ENCODE data around the gene COL2A1.

COL2A1 gene

DNA sequence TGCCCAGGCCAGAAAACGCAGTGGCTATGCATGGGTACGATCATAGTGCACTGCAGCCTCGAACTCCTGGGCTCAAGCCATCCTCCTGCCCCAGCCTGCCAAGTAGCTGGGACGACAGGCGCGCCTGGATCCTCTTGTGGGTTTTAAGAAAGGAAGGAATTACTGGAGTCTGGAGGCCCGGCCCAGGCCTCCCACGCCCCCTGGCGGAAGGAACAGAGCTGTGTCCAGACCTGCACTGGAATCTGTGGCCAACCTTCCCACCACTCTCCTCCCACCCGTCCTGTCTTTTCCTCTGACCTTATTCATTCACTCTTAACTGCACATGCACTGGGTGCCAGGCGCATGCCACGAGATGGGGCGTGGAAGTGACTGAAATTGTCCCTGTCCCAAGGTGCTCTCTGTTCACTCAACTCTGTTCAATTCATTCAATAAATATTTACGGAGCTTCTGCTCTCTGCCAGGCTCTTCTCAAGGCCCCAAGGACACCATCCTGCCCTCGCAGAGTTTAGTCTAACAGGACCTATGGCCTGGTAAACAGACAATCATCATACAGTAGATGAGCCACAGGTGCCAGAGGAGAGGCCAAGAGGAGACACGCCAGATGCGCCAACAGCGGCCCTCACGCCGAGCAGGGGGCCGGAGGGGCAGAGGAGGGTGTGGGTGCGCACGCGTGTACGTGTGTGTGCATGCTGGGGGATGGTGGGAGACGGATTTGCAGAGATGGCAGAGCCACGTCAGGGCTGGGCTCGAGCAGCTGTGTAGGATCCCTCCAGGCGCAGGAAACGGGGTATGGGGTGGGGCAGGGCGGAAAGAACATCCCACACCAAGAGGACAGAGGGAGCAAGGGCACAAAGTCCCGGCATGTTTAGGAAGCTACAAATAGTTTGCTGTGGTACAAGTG lies 54.6 kb downstream of the COL2A1 start:
- Histone ChIP-seq H3K36me3 (no peaks in the 10 kb centered on the region), H3K9me3 (no peaks in the 10 kb centered on the region), H3K4me3 (ENCODE audit: low read depth, low read length) (no peak overlapping the region), H3K27me3 (no peaks in the 10 kb centered on the region), H3K4me1 (no peaks in the 10 kb centered on the region)
- TF ChIP-seq, protein P1, sequence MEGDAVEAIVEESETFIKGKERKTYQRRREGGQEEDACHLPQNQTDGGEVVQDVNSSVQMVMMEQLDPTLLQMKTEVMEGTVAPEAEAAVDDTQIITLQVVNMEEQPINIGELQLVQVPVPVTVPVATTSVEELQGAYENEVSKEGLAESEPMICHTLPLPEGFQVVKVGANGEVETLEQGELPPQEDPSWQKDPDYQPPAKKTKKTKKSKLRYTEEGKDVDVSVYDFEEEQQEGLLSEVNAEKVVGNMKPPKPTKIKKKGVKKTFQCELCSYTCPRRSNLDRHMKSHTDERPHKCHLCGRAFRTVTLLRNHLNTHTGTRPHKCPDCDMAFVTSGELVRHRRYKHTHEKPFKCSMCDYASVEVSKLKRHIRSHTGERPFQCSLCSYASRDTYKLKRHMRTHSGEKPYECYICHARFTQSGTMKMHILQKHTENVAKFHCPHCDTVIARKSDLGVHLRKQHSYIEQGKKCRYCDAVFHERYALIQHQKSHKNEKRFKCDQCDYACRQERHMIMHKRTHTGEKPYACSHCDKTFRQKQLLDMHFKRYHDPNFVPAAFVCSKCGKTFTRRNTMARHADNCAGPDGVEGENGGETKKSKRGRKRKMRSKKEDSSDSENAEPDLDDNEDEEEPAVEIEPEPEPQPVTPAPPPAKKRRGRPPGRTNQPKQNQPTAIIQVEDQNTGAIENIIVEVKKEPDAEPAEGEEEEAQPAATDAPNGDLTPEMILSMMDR (IDR thresholded peaks at IDR 0.05; ENCODE audit: low read depth, low read length): peak; percentile 95
- peak; percentile 82 for DNase-seq

DNA sequence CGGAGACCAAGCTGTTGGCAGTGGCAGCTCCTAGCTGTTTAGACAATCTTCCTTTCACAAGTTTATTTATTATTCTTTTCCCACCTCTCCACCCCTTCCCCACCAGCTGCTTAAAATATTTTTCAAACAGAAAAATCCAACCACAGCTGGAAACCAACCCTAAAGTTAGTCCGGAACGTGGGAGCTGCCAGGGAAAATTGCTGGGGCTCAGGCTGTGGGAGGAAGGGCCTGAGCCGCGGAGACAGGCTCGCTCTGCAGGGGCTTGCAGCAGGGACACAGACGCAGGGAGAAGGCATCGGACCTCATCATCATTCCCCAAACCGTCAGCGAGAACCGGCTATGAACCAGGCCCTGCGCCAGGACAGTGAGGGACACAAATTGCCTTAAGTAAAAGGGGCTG lies 56.9 kb downstream of the COL2A1 start:
- H3K4me3 ChIP-seq (ENCODE audit: low read depth, low read length): no peak overlapping the region
- H3K27me3 ChIP-seq: no peaks in the 10 kb centered on the region
- no peak for DNase-seq
- TF ChIP-seq, protein P1 (IDR thresholded peaks at IDR 0.05; ENCODE audit: low read depth, low read length): no peak
- no peaks in the 10 kb centered on the region for H3K4me1 ChIP-seq
- H3K36me3 ChIP-seq: no peaks in the 10 kb centered on the region
- no peaks in the 10 kb centered on the region for H3K9me3 ChIP-seq

DNA sequence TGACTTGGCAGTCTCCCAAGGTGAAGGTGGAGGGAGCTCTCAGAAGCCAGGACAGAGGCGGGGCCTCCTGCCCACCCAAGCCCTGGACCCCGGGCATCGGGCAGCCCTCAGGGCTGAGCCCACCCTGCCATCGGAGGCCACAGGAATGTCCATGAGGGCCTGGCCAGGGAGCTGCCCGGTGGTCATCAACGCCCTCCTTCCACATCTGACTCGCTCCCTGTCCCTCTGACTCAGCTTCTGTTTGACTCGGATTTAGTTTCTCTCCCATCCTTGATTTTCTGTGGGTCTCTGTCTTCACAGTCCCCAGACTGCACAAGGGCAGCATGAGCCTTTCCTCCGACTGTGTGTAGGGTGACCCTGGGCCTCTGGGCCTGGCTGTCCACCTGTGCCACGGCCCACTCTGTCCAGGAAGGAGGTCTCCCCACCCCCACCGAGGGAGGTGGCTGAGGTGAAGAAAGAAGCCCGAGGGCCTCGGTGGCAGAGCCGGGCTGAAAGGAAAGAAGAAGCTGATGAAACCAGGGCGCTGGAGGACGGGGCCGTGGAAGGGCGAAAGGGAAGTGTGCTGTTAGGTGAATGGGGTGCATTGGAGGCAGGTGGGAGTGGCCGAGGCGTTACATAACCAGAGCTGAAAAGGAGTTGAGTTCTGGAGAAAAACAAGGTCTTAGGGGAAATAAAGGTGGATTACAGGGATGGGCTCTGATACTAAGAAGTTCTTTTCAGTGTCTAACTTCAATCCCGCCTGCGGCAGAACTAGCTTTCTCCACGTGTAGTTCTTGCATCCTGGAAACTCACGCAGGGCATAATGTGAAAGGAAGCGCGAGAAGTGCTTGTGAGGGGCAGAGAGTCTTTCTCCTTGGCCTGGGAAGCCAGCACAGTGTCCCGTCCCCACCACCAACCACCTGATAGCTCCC lies 57.6 kb downstream of the COL2A1 start:
- Histone ChIP-seq H3K4me3 (ENCODE audit: low read depth, low read length) (no peak overlapping the region), H3K36me3 (no peaks in the 10 kb centered on the region), H3K27me3 (no peaks in the 10 kb centered on the region), H3K4me1 (no peaks in the 10 kb centered on the region), H3K9me3 (no peaks in the 10 kb centered on the region)
- TF ChIP-seq, protein P1 (IDR thresholded peaks at IDR 0.05; ENCODE audit: low read depth, low read length): no peak
- no peak for DNase-seq

DNA sequence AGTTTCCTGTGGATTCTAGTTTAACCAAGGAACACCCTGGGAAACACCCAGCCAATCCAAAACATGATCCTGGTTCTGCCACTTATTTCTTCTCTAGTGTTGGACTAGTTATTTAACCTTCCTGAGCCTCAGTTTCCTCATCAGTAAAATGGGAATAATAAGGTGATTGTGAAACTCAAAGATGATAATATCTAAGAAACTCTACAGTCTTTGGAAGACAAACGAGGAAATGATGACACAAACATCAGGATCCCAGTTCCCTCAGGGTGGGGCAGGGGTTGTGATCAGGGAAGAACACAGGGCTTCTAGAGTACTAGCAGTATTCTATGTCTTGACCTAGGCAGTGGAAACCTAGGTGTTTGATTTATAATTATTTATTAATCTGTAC lies 58.9 kb downstream of the COL2A1 start:
- TF ChIP-seq, protein P1 (IDR thresholded peaks at IDR 0.05; ENCODE audit: low read depth, low read length): no peak
- no peak for DNase-seq
- Histone ChIP-seq H3K4me1 (no peaks in the 10 kb centered on the region), H3K9me3 (no peaks in the 10 kb centered on the region), H3K27me3 (no peaks in the 10 kb centered on the region), H3K36me3 (no peaks in the 10 kb centered on the region), H3K4me3 (ENCODE audit: low read depth, low read length) (no peak overlapping the region)

DNA sequence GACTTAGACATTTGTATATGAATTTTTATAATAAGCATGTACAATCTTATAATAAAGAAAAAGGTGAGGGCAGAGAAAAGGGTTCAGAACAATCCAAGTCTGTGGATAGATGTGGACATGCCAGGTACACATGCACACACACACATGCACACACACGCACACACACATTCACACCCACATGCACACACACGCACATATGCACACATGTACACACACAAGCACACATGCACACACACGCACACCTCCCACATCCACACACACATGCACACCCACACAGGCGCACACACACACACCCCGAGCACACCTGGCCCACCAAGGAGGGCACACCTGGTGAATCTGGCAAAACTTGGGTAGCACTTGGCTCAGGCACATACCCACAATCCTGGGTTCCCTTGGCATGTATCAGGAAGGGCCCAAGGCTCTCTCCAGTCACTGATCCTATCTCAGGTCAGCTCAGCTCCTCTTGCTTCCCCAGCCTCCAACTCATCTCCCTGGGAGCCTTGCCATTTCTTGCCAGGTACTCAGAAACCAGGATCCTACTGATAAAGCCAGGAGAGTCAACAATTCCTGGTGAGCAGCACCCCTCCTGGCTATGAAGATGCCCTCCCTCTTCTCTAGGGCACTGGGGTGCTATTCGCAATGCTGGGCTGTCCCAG lies 59.5 kb downstream of the COL2A1 start:
- no peaks in the 10 kb centered on the region for H3K27me3 ChIP-seq
- TF ChIP-seq, protein P1 (IDR thresholded peaks at IDR 0.05; ENCODE audit: low read depth, low read length): no peak
- no peaks in the 10 kb centered on the region for H3K36me3 ChIP-seq
- DNase-seq: no peak
- no peaks in the 10 kb centered on the region for H3K9me3 ChIP-seq
- no peaks in the 10 kb centered on the region for H3K4me1 ChIP-seq
- H3K4me3 ChIP-seq (ENCODE audit: low read depth, low read length): no peak overlapping the region
